Hepatocyte (in vitro differentiated cells): ENCODE measurements around the gene RRP1. TPM values are rescaled to one million over a fixed set of nuclear protein-coding genes. Genes with fewer than 3 reads are reported as not detected.
A peak's percentile ranks its signal among the peaks of the same experiment; 100 is the strongest.

Experiments
- DNase-seq: peaks from one replicate; pipeline ENCODE4 v3.0.0-alpha.2; 2016; ENCODE audit warnings: low spot score
- H2AFZ ChIP-seq: fragments of 200-600 bp; sonication (generic); 2 replicates; pipeline ENCODE4 v1.6.0; 2016; ENCODE audit warnings: antibody characterized with exemption, mild to moderate bottlenecking
- H3K27ac ChIP-seq: fragments of 200-600 bp; sonication (generic); 2 replicates; pipeline ENCODE4 v1.5.1; 2016; ENCODE audit warnings: mild to moderate bottlenecking
- H3K27me3 ChIP-seq: fragments of 200-600 bp; sonication (generic); 2 replicates; pipeline ENCODE4 v1.6.1; 2016
- H3K36me3 ChIP-seq: fragments of 200-600 bp; sonication (generic); replicated peaks from 2 replicates; pipeline ENCODE4 v1.5.1; 2016; ENCODE audit warnings: low read depth; ENCODE audit not compliant: insufficient read depth
- H3K4me1 ChIP-seq: fragments of 200-600 bp; sonication (generic); 2 replicates; pipeline ENCODE4 v1.5.1; 2016; ENCODE audit warnings: mild to moderate bottlenecking, moderate library complexity; ENCODE audit not compliant: insufficient read depth
- H3K4me2 ChIP-seq: fragments of 200-600 bp; sonication (generic); 2 replicates; pipeline ENCODE4 v1.6.0; 2016
- H3K4me3 ChIP-seq: fragments of 200-600 bp; sonication (generic); 2 replicates; pipeline ENCODE4 v1.5.1; 2016; ENCODE audit warnings: mild to moderate bottlenecking
- H3K79me2 ChIP-seq: fragments of 200-600 bp; sonication (generic); 2 replicates; pipeline ENCODE4 v1.6.0; 2017; ENCODE audit warnings: mild to moderate bottlenecking
- H3K9me2 ChIP-seq: fragments of 200-600 bp; sonication (generic); replicated peaks from 2 replicates; pipeline ENCODE4 v1.6.0; 2017; ENCODE audit warnings: mild to moderate bottlenecking; ENCODE audit not compliant: insufficient read depth
- H3K9me3 ChIP-seq: fragments of 200-600 bp; sonication (generic); 2 replicates; pipeline ENCODE4 v1.5.1; 2016; ENCODE audit warnings: low read depth, mild to moderate bottlenecking
- H4K20me1 ChIP-seq: fragments of 200-600 bp; sonication (generic); 2 replicates; pipeline ENCODE4 v1.6.0; 2016; ENCODE audit warnings: mild to moderate bottlenecking; ENCODE audit not compliant: insufficient read depth, poor library complexity, severe bottlenecking
- EZH2 ChIP-seq: fragments of 200-600 bp; sonication (generic); IDR thresholded peaks from 2 replicates; pipeline ENCODE4 v1.6.1; 2016; ENCODE audit warnings: antibody characterized with exemption, mild to moderate bottlenecking, borderline replicate concordance
- EZH2phosphoT487 ChIP-seq: fragments of 200-600 bp; sonication (generic); IDR thresholded peaks from one replicate; pipeline ENCODE4 v1.6.1; 2018; ENCODE audit warnings: antibody characterized with exemption, mild to moderate bottlenecking, low read depth, moderate library complexity; ENCODE audit not compliant: unreplicated experiment, severe bottlenecking
- WGBS: methylation state at CpG from one replicate; pipeline ENCODE4 v1.1.6; 2016; ENCODE audit warnings: low lambda C conversion rate; ENCODE audit errors: missing lambda C conversion rate; 5-methylcytosine and 5-hydroxymethylcytosine counted together
- polyA plus RNA-seq: library from polyadenylated mRNA; unstranded; fragments of >200 nt; fragmentation: Nextera tagmentation; extraction: Ambion mirVana; gene quantifications from 2 replicates; pipeline ENCODE4 v1.2.1, GENCODE V29; 2016
- total RNA-seq: library from RNA; depleted of rRNA; stranded (reverse); fragments of >200 nt; gene quantifications from 2 replicates; pipeline ENCODE4 v1.2.3, GENCODE V29; 2014
- TF ChIP-seq, protein P1 (sequence below): fragments of 200-600 bp; sonication (generic); IDR thresholded peaks from 2 replicates; pipeline ENCODE4 v1.5.1; 2016; ENCODE audit warnings: antibody characterized with exemption, mild to moderate bottlenecking; ENCODE audit not compliant: poor library complexity

Gene RRP1
- total and polyA plus RNA-seq, 2 experiments from 2014 or later, result 24.1 to 32.0 TPM

DNA sequence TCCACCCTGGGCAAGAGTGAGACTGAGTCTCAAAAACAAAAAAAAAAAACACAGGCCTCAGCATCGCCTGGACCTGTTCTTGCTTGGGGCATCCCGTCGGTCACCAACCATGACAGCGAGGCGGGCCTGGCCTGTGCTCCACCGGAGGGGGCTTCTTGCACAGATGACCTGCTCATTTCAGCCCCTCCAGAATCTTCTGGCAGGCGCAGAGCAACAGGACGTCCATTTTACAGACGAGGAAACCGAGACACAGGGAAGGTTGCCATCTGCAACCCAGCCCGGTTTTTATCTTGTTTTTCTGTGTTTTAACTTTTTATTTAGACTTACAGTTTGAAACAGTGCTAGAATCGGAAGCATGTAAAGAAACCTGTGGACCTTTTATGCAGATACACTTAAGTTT is 14.2 kb upstream of the RRP1 start:
- Histone ChIP-seq H3K79me2 (peaks cover 28% of the 10 kb centered on the region), H3K4me2 (peak overlapping the region; percentile 100), H3K9me3 (no peaks in the 10 kb centered on the region), H3K4me3 (peak overlapping the region; percentile 75), H3K27me3 (no peaks in the 10 kb centered on the region), H3K36me3 (no peaks in the 10 kb centered on the region), H3K4me1 (peaks cover 8% of the 10 kb centered on the region), H3K9me2 (no peaks in the 10 kb centered on the region), H3K27ac (peak overlapping the region; percentile 93), H2AFZ (no peak overlapping the region), H4K20me1 (peaks cover 15% of the 10 kb centered on the region)
- TF ChIP-seq EZH2phosphoT487 (no peak), EZH2 (no peak)
- TF ChIP-seq, protein P1, sequence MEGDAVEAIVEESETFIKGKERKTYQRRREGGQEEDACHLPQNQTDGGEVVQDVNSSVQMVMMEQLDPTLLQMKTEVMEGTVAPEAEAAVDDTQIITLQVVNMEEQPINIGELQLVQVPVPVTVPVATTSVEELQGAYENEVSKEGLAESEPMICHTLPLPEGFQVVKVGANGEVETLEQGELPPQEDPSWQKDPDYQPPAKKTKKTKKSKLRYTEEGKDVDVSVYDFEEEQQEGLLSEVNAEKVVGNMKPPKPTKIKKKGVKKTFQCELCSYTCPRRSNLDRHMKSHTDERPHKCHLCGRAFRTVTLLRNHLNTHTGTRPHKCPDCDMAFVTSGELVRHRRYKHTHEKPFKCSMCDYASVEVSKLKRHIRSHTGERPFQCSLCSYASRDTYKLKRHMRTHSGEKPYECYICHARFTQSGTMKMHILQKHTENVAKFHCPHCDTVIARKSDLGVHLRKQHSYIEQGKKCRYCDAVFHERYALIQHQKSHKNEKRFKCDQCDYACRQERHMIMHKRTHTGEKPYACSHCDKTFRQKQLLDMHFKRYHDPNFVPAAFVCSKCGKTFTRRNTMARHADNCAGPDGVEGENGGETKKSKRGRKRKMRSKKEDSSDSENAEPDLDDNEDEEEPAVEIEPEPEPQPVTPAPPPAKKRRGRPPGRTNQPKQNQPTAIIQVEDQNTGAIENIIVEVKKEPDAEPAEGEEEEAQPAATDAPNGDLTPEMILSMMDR, result no peak
- no peak for DNase-seq
- WGBS, result 83% methylated on average over 12 of the region's 12 CpGs

DNA sequence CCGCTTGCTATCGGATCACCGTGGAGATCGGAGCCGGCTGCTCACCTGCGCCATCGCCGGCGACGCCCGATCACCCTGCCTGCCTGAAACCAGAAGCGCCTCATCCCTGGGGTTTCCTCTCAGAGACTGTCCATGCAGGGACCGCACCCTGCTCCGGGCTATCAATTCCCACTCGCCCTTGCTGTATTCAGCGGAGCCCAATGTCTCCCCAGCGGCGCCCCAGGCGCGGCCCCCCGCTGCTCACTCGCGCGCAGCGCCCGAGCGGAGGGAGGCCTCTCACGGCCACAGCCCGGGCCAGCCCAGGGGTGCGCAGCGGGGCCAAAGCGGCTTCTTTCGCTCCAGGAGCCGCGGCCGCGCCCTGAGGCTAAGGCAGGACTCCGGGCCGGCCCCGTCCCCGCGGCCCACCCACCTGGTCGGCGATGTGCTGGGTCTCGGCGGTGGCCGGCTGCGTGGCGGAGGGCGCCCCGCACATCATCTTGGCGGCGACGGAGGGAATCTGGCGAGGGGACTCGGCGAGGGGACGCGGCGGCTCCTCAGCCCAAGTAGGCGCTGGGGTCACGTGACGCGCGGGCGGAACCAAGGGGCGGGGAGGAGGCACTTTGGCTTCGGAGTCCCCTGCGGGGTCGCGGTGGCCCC is 13.5 kb upstream of the RRP1 start, which contains the start of gene CSTB:
TSS of gene CSTB (minus strand) at position 514 of the 636 bp plus-strand sequence. CDS start at position 475, 39 bp downstream.
- peaks cover 15% of the 10 kb centered on the region for H4K20me1 ChIP-seq
- peak within 1 kb of the TSS; percentile 100 for H3K4me2 ChIP-seq
- H3K9me3 ChIP-seq, result no peaks in the 10 kb centered on the region
- H3K27me3 ChIP-seq, result no peaks in the 10 kb centered on the region
- peaks cover 28% of the 10 kb centered on the region for H3K79me2 ChIP-seq
- H3K9me2 ChIP-seq, result no peaks in the 10 kb centered on the region
- WGBS, result 2% methylated on average over 61 of the region's 71 CpGs
- H3K4me1 ChIP-seq, result peaks cover 8% of the 10 kb centered on the region
- H3K4me3 ChIP-seq, result peak within 1 kb of the TSS; percentile 75
- DNase-seq, result peak; percentile 89
- TF ChIP-seq, protein P1, result no peak
- TF ChIP-seq EZH2phosphoT487 (no peak), EZH2 (no peak)
- H2AFZ ChIP-seq, result peak within 1 kb of the TSS; percentile 97
- H3K36me3 ChIP-seq, result no peaks in the 10 kb centered on the region
- peak within 1 kb of the TSS; percentile 93 for H3K27ac ChIP-seq

DNA sequence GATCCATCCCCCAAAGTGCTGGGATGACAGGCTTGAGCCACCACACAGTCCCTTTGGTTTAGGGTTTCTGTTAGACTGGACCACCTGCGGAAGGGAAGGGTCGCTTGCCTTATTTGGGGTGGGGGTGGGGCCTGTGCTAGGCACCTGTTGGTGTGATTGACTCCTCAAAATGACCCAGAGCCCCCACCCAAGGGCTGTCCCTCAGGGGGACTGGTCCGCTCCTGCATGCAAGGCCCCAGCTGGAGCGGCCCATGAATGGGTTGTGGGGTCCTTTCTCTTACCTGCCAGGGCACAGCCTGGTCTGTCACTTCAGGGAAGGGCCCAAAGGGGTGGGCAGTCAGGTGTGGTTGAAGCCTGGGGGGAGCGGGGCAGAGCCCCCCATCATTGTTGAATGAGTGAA is 11.4 kb upstream of the RRP1 start:
- peaks cover 28% of the 10 kb centered on the region for H3K79me2 ChIP-seq
- H2AFZ ChIP-seq, result no peak overlapping the region
- 99% methylated on average over 5 of the region's 5 CpGs for WGBS

More for the DNA sequence above, 11.4 kb upstream of the RRP1 start:
- no peak for DNase-seq
- Histone ChIP-seq H3K27ac (no peak overlapping the region), H3K27me3 (no peaks in the 10 kb centered on the region), H3K4me1 (peaks cover 8% of the 10 kb centered on the region), H3K4me2 (no peak overlapping the region), H3K4me3 (no peak overlapping the region), H3K9me2 (no peaks in the 10 kb centered on the region), H3K9me3 (no peaks in the 10 kb centered on the region), H3K36me3 (no peaks in the 10 kb centered on the region), H4K20me1 (peaks cover 15% of the 10 kb centered on the region)
- TF ChIP-seq, protein P1, result no peak
- TF ChIP-seq EZH2phosphoT487, result no peak
- TF ChIP-seq EZH2, result no peak
